HCT116 (cell line): Measurements from ENCODE around the gene TMEM51. TPM values are rescaled to one million over a fixed set of nuclear protein-coding genes. Genes with fewer than 3 reads are reported as not detected.
"Not testable (repeated sequence)": the region's sequence is repeated elsewhere in the genome, so short reads cannot be mapped to it uniquely, and the experiment has no call there.

Experiments
- ATAC-seq: fragments of 200-7000 bp; cut with Tn5 transposase; 2 replicates; pipeline ENCODE4 v1.9.1; 2020; ENCODE audit warnings: mild to moderate bottlenecking, moderate library complexity
- BruUV-seq: library from RNA; stranded (reverse); fragments of 400-500 nt; replicated peaks from 2 replicates; lab custom pipeline; 2021; lab: Mats Ljungman, UMichigan
- CTCF ChIA-PET: fragments of 300-600 bp; sonication (Branson Sonifier 250); formaldehyde crosslinking; loops from one replicate; lab custom pipeline; 2021; ENCODE audit warnings: antibody characterized with exemption; lab: Charles Lee
- POLR2A ChIA-PET: fragments of 300-600, 350-600 bp; sonication (Branson Sonifier 250); formaldehyde crosslinking; loops from one replicate; lab custom pipeline; 2021; ENCODE audit warnings: antibody characterized with exemption; lab: Charles Lee
- RAD21 ChIA-PET, 2 experiments: fragments of 300-600 bp; sonication (Branson Sonifier 250); formaldehyde crosslinking; loops; one replicate each; lab custom pipeline; 2023; ENCODE audit warnings: low total read pairs in 2 of 2; ENCODE audit not compliant: uncharacterized antibody in 2 of 2, unreplicated experiment in 2 of 2, low non-redundant PET in 1 of 2; lab: Charles Lee
- DNase-seq: peaks from one replicate; pipeline ENCODE4 v3.0.0-alpha.2; 2010; ENCODE audit warnings: low read depth, low spot score
- H2AFZ ChIP-seq: fragments of 200-600 bp; shearing (Covaris generic), sonication (generic); 2 replicates; pipeline ENCODE4 v1.6.1; 2017; ENCODE audit warnings: low read depth, mixed run types, mixed read lengths, antibody characterized with exemption, low read length; ENCODE audit not compliant: poor library complexity, severe bottlenecking
- H3K27ac ChIP-seq: 2 replicates; pipeline ENCODE4 v1.5.1; 2012; ENCODE audit warnings: low read depth, low read length
- H3K27me3 ChIP-seq: fragments of 200-600 bp; sonication (generic); 2 replicates; pipeline ENCODE4 v1.6.1; 2016; ENCODE audit warnings: mixed run types, low read length, mixed read lengths; ENCODE audit not compliant: insufficient read depth
- H3K36me3 ChIP-seq, 2 experiments: fragments of 200-500 bp in 1 of 2; fragments of 200-600 bp in 1 of 2; sonication (Bioruptor generic) in 1 of 2; sonication (generic) in 1 of 2; 2 replicates each; pipeline versions ENCODE4 v1.5.1 to v1.6.1; 2014 to 2016; ENCODE audit warnings: low read length in 2 of 2, inconsistent platforms in 1 of 2, mixed read lengths in 1 of 2, mixed run types in 1 of 2; ENCODE audit not compliant: insufficient read depth in 2 of 2, control insufficient read depth in 1 of 2
- H3K4me1 ChIP-seq, 2 experiments: fragments of 200-600 bp in 1 of 2; sonication (generic) in 1 of 2; 2 replicates each; pipeline versions ENCODE4 v1.5.1 to v1.6.1; 2012 to 2017; ENCODE audit warnings: low read length in 2 of 2, inconsistent platforms in 1 of 2, mild to moderate bottlenecking in 1 of 2, mixed read lengths in 1 of 2, mixed run types in 1 of 2, moderate library complexity in 1 of 2; ENCODE audit not compliant: insufficient read depth in 2 of 2, control insufficient read depth in 1 of 2
- H3K4me2 ChIP-seq: fragments of 200-600 bp; sonication (generic); 2 replicates; pipeline ENCODE4 v1.6.1; 2017; ENCODE audit warnings: mixed run types, low read length, mixed read lengths
- H3K4me3 ChIP-seq, 2 experiments: fragments of 200-600 bp in 1 of 2; sonication (generic) in 1 of 2; replicated peaks in 1 of 2; 2 replicates each; pipeline ENCODE4 v1.5.1; 2011 to 2016; ENCODE audit warnings: low read length in 2 of 2, control low read depth in 1 of 2, low read depth in 1 of 2, mild to moderate bottlenecking in 1 of 2, mixed read lengths in 1 of 2, mixed run types in 1 of 2
- H3K79me2 ChIP-seq: fragments of 200-600 bp; sonication (generic); 2 replicates; pipeline ENCODE4 v1.6.1; 2017; ENCODE audit warnings: mild to moderate bottlenecking, mixed run types, low read length, moderate library complexity, mixed read lengths; ENCODE audit not compliant: insufficient read depth
- H3K9ac ChIP-seq: fragments of 200-600 bp; sonication (generic); 2 replicates; pipeline ENCODE4 v1.6.1; 2016; ENCODE audit warnings: low read length, mixed read lengths
- H3K9me2 ChIP-seq: fragments of 200-600 bp; sonication (generic), shearing (Covaris generic); 2 replicates; pipeline ENCODE4 v1.6.1; 2017; ENCODE audit warnings: mixed run types, mild to moderate bottlenecking, moderate library complexity; ENCODE audit not compliant: insufficient read depth
- H3K9me3 ChIP-seq, 2 experiments: fragments of 200-500 bp in 1 of 2; fragments of 200-600 bp in 1 of 2; sonication (Bioruptor generic) in 1 of 2; sonication (generic) in 1 of 2; 2 replicates each; pipeline ENCODE4 v1.6.1; 2014 to 2017; ENCODE audit warnings: low read length in 2 of 2, mixed read lengths in 2 of 2, inconsistent platforms in 1 of 2, low read depth in 1 of 2, mild to moderate bottlenecking in 1 of 2, mixed run types in 1 of 2, moderate library complexity in 1 of 2; ENCODE audit not compliant: control insufficient read depth in 1 of 2, insufficient read depth in 1 of 2
- H4K20me1 ChIP-seq: fragments of 200-600 bp; sonication (generic), shearing (Covaris generic); 2 replicates; pipeline ENCODE4 v1.6.1; 2017; ENCODE audit warnings: mixed run types, mild to moderate bottlenecking, moderate library complexity; ENCODE audit not compliant: insufficient read depth
- ATF3 ChIP-seq: IDR thresholded peaks from 2 replicates; pipeline ENCODE4 v1.6.1; 2012
- CBX3 ChIP-seq: IDR thresholded peaks from 2 replicates; pipeline ENCODE4 v1.6.1; 2012; ENCODE audit warnings: low read depth
- CEBPB ChIP-seq: IDR thresholded peaks from 2 replicates; pipeline ENCODE4 v1.6.1; 2012; ENCODE audit warnings: low read depth
- CTCF ChIP-seq, 3 experiments: fragments of 200-600 bp in 1 of 3; sonication (generic) in 1 of 3; IDR thresholded peaks in 2 of 3; conservative IDR thresholded peaks in 1 of 3; 2 replicates each; pipeline ENCODE4 v1.5.1; 2012 to 2017; ENCODE audit warnings: low read depth in 2 of 3, low read length in 2 of 3, antibody characterized with exemption in 1 of 3, borderline replicate concordance in 1 of 3, control low read depth in 1 of 3, mild to moderate bottlenecking in 1 of 3, mixed read lengths in 1 of 3, mixed run types in 1 of 3, moderate library complexity in 1 of 3; ENCODE audit not compliant: insufficient read depth in 1 of 3
- EGR1 ChIP-seq: IDR thresholded peaks from 2 replicates; pipeline ENCODE4 v1.6.1; 2012; ENCODE audit warnings: low read depth
- EZH2phosphoT487 ChIP-seq: fragments of 200-600 bp; IDR thresholded peaks from 2 replicates; pipeline ENCODE4 v1.6.1; 2018; ENCODE audit warnings: antibody characterized with exemption, borderline replicate concordance
- FOSL1 ChIP-seq: IDR thresholded peaks from 2 replicates; pipeline ENCODE4 v1.6.1; 2012; ENCODE audit warnings: low read depth
- JUND ChIP-seq: IDR thresholded peaks from 2 replicates; pipeline ENCODE4 v1.6.1; 2012
- POLR2A ChIP-seq: IDR thresholded peaks from 2 replicates; pipeline ENCODE4 v1.7.0; 2011; ENCODE audit warnings: borderline replicate concordance; ENCODE audit not compliant: insufficient read depth, insufficient read length; ENCODE audit errors: extremely low read depth
- POLR2AphosphoS5 ChIP-seq: IDR thresholded peaks from 2 replicates; pipeline ENCODE4 v1.6.1; 2011; ENCODE audit warnings: mild to moderate bottlenecking, low read depth, low read length, moderate library complexity
- SIN3A ChIP-seq: IDR thresholded peaks from 2 replicates; pipeline ENCODE4 v1.6.1; 2012; ENCODE audit warnings: low read depth
- SP1 ChIP-seq: IDR thresholded peaks from 2 replicates; pipeline ENCODE4 v1.6.1; 2012; ENCODE audit warnings: low read depth
- SRF ChIP-seq: IDR thresholded peaks from 2 replicates; pipeline ENCODE4 v1.6.1; 2012; ENCODE audit warnings: low read depth
- ZFX ChIP-seq: fragments of 450-650 bp; IDR thresholded peaks from 2 replicates; pipeline ENCODE4 v1.6.1; 2017
- ZNF274 ChIP-seq: fragments of 200-500 bp; sonication (Bioruptor generic); IDR thresholded peaks from 2 replicates; pipeline ENCODE4 v1.6.1; 2014; ENCODE audit warnings: mild to moderate bottlenecking, low read depth, low read length, inconsistent platforms
- intact Hi-C: fragments of 100-400 bp; cut with micrococcal nuclease; formaldehyde crosslinking; loops from 2 replicates; pipeline ENCODE4 v1.10.0; 2022
- total RNA-seq: library from RNA; stranded (reverse); gene quantifications from one replicate; pipeline ENCODE4 v1.2.1, GENCODE V29; 2021; ENCODE audit not compliant: unreplicated experiment
- TF ChIP-seq, protein P1 (sequence below): IDR thresholded peaks from 2 replicates; pipeline ENCODE4 v1.6.1; 2012; ENCODE audit warnings: low read depth

The TMEM51 gene
- total RNA-seq, 1 experiment from 2014 or later = 16.6 TPM

DNA sequence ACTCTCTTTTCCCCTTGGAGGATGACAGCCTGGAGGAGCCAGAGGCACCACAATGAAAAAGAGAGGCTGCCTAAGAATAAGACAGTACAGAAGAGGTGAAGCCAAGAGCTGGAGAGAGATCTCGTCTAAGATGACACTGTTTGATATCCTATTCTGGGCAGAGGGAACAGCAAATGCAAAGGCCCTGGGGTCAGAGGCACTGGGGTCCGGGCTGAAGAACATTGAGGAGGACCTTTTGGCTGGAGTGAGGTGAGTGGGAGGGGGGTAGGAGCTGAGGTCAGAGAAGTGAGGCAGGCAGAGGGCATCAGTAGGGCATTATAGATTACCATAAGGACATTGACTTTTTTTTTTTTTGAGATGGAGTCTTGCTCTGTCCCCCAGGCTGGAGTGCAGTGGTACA lies 19.3 kb upstream of the TMEM51 start:
- H3K27me3 ChIP-seq = no peaks in the 10 kb centered on the region
- no peak for ATAC-seq
- no peak overlapping the region for H2AFZ ChIP-seq
- no TSS peak for BruUV-seq
- intact Hi-C loops = no loop called here
- H3K9ac ChIP-seq = no peak overlapping the region
- peaks cover 5% of the 10 kb centered on the region in 2 experiments for H3K4me1 ChIP-seq
- DNase-seq = no peak
- no peaks in the 10 kb centered on the region for H3K79me2 ChIP-seq
- no peaks in the 10 kb centered on the region for H3K9me2 ChIP-seq
- no peak overlapping the region for H3K4me2 ChIP-seq
- POLR2A ChIA-PET = no interaction called here
- H3K36me3 ChIP-seq = no peaks in the 10 kb centered on the region
- H3K9me3 ChIP-seq = no peaks in the 10 kb centered on the region
- TF ChIP-seq ATF3 = no peak
- no peak for TF ChIP-seq EGR1
- TF ChIP-seq SRF = no peak
- TF ChIP-seq POLR2A = no peak
- TF ChIP-seq, protein P1, sequence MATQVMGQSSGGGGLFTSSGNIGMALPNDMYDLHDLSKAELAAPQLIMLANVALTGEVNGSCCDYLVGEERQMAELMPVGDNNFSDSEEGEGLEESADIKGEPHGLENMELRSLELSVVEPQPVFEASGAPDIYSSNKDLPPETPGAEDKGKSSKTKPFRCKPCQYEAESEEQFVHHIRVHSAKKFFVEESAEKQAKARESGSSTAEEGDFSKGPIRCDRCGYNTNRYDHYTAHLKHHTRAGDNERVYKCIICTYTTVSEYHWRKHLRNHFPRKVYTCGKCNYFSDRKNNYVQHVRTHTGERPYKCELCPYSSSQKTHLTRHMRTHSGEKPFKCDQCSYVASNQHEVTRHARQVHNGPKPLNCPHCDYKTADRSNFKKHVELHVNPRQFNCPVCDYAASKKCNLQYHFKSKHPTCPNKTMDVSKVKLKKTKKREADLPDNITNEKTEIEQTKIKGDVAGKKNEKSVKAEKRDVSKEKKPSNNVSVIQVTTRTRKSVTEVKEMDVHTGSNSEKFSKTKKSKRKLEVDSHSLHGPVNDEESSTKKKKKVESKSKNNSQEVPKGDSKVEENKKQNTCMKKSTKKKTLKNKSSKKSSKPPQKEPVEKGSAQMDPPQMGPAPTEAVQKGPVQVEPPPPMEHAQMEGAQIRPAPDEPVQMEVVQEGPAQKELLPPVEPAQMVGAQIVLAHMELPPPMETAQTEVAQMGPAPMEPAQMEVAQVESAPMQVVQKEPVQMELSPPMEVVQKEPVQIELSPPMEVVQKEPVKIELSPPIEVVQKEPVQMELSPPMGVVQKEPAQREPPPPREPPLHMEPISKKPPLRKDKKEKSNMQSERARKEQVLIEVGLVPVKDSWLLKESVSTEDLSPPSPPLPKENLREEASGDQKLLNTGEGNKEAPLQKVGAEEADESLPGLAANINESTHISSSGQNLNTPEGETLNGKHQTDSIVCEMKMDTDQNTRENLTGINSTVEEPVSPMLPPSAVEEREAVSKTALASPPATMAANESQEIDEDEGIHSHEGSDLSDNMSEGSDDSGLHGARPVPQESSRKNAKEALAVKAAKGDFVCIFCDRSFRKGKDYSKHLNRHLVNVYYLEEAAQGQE = no peak
- TF ChIP-seq FOSL1 = no peak
- no peak for TF ChIP-seq JUND
- TF ChIP-seq ZNF274 = no peak
- TF ChIP-seq EZH2phosphoT487 = no peak
- no peak for TF ChIP-seq CTCF (IDR thresholded peaks at IDR 0.05 in 2 of 3, conservative IDR thresholded peaks at IDR 0.05 in 1 of 3; ENCODE audit: borderline replicate concordance in 1 of 3, insufficient read depth in 1 of 3, low read depth in 2 of 3, low read length in 2 of 3)
- no peak for TF ChIP-seq ZFX
- TF ChIP-seq CBX3 = no peak
- no peak for TF ChIP-seq POLR2AphosphoS5
- TF ChIP-seq SIN3A = no peak
- no peak for TF ChIP-seq SP1
- no peak for TF ChIP-seq CEBPB
- CTCF ChIA-PET = no interaction called here
- H4K20me1 ChIP-seq = no peaks in the 10 kb centered on the region
- RAD21 ChIA-PET = no interaction called here
- no peak overlapping the region for H3K4me3 ChIP-seq
- H3K27ac ChIP-seq = no peak overlapping the region

DNA sequence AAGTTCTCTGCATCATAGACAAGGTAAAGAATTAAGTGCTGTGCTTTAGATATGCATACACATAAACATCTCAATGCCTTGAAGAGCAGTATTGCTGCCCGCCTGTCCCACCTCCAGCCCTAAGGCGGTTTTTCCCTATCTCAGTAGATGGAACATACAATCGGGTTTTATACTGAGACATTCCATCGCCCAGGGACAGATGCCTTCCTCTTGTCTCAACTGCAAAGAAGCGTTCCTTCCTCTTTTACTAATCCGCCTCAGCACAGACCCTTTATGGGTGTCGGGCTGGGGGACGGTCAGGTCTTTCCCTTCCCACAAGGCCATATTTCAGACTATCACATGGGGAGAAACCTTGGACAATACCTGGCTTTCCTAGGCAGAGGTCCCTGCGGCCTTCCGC lies 17.9 kb upstream of the TMEM51 start:
- POLR2A ChIA-PET, H3K27me3 ChIP-seq, H3K36me3 ChIP-seq, intact Hi-C loops, H3K9me2 ChIP-seq, RAD21 ChIA-PET, BruUV-seq, H3K79me2 ChIP-seq, CTCF ChIA-PET, DNase-seq, H4K20me1 ChIP-seq, H3K27ac ChIP-seq, H2AFZ ChIP-seq, ATAC-seq, H3K4me2 ChIP-seq, H3K9ac ChIP-seq, H3K9me3 ChIP-seq, H3K4me3 ChIP-seq: not testable (repeated sequence)
- H3K4me1 ChIP-seq = peaks cover 18 to 19% of the 10 kb centered on the region in 2 experiments
